Skeletal muscle satellite cell (primary cell): ENCODE measurements around the gene NBEAL2.

ENCODE experiments used
- H3K27me3 ChIP-seq: 2 replicates; pipeline ENCODE4 v1.7.0; 2013; ENCODE audit warnings: low read length; ENCODE audit not compliant: control insufficient read depth, insufficient read depth
- H3K36me3 ChIP-seq: 2 replicates; pipeline ENCODE4 v1.7.0; 2013; ENCODE audit warnings: mild to moderate bottlenecking, control low read depth, low read length; ENCODE audit not compliant: insufficient read depth
- H3K4me1 ChIP-seq: 2 replicates; pipeline ENCODE4 v1.7.0; 2013; ENCODE audit warnings: low read length; ENCODE audit not compliant: control insufficient read depth, insufficient read depth
- H3K4me2 ChIP-seq: 2 replicates; pipeline ENCODE4 v1.7.0; 2013; ENCODE audit warnings: mild to moderate bottlenecking, low read length
- H3K4me3 ChIP-seq: 2 replicates; pipeline ENCODE4 v1.7.0; 2013; ENCODE audit warnings: low read length
- H3K9ac ChIP-seq: 2 replicates; pipeline ENCODE4 v1.7.0; 2013; ENCODE audit warnings: mild to moderate bottlenecking, low read depth, low read length, moderate library complexity
- H3K9me3 ChIP-seq: replicated peaks from 2 replicates; pipeline ENCODE4 v1.7.0; 2013; ENCODE audit warnings: mild to moderate bottlenecking, control low read depth, low read length

The NBEAL2 gene

GRCh38 chr3:46935168-46935858 is 44.2 kb upstream of the NBEAL2 start:
- peak overlapping the region; percentile 56 for H3K4me2 ChIP-seq
- H3K9ac ChIP-seq = peak overlapping the region; percentile 73
- peaks cover 37% of the 10 kb centered on the region for H3K36me3 ChIP-seq
- no peaks in the 10 kb centered on the region for H3K27me3 ChIP-seq
- H3K4me3 ChIP-seq = peak overlapping the region; percentile 54
- peaks cover 74% of the 10 kb centered on the region for H3K4me1 ChIP-seq
- H3K9me3 ChIP-seq = no peaks in the 10 kb centered on the region

GRCh38 chr3:46935989-46936558 is 43.4 kb upstream of the NBEAL2 start:
- Histone ChIP-seq H3K27me3 (no peaks in the 10 kb centered on the region), H3K4me1 (peaks cover 66% of the 10 kb centered on the region), H3K4me3 (no peak overlapping the region), H3K9ac (peak overlapping the region; percentile 49), H3K9me3 (no peaks in the 10 kb centered on the region), H3K36me3 (peaks cover 44% of the 10 kb centered on the region), H3K4me2 (peak overlapping the region; percentile 23)

- no peaks in the 10 kb centered on the region for H3K27me3 ChIP-seq
- H3K36me3 ChIP-seq = peaks cover 48% of the 10 kb centered on the region
- no peak overlapping the region for H3K4me3 ChIP-seq
- peak overlapping the region; percentile 23 for H3K4me2 ChIP-seq
- no peaks in the 10 kb centered on the region for H3K9me3 ChIP-seq
- H3K4me1 ChIP-seq = peaks cover 59% of the 10 kb centered on the region
- peak overlapping the region; percentile 49 for H3K9ac ChIP-seq
Measured at GRCh38 chr3:46936733-46937250, 42.7 kb upstream of the NBEAL2 start.

- Histone ChIP-seq H3K27me3 (no peaks in the 10 kb centered on the region), H3K36me3 (peaks cover 55% of the 10 kb centered on the region), H3K4me2 (no peak overlapping the region), H3K9ac (no peak overlapping the region), H3K9me3 (no peaks in the 10 kb centered on the region), H3K4me1 (peaks cover 46% of the 10 kb centered on the region), H3K4me3 (no peak overlapping the region)
Measured at GRCh38 chr3:46938118-46938517, 41.3 kb upstream of the NBEAL2 start.

- H3K4me3 ChIP-seq = no peak overlapping the region
- peaks cover 55% of the 10 kb centered on the region for H3K36me3 ChIP-seq
- H3K9ac ChIP-seq = no peak overlapping the region
- no peaks in the 10 kb centered on the region for H3K27me3 ChIP-seq
- H3K9me3 ChIP-seq = no peaks in the 10 kb centered on the region
- H3K4me1 ChIP-seq = peaks cover 36% of the 10 kb centered on the region
- H3K4me2 ChIP-seq = no peak overlapping the region
Measured at GRCh38 chr3:46939578-46940445, 39.7 kb upstream of the NBEAL2 start.

GRCh38 chr3:46942076-46942475 is 37.4 kb upstream of the NBEAL2 start:
- H3K36me3 ChIP-seq = peaks cover 59% of the 10 kb centered on the region
- peaks cover 15% of the 10 kb centered on the region for H3K4me1 ChIP-seq
- no peak overlapping the region for H3K4me2 ChIP-seq
- no peak overlapping the region for H3K9ac ChIP-seq
- no peaks in the 10 kb centered on the region for H3K9me3 ChIP-seq
- no peak overlapping the region for H3K4me3 ChIP-seq
- no peaks in the 10 kb centered on the region for H3K27me3 ChIP-seq

- H3K36me3 ChIP-seq = peaks cover 53% of the 10 kb centered on the region
- no peak overlapping the region for H3K4me3 ChIP-seq
- H3K9me3 ChIP-seq = no peaks in the 10 kb centered on the region
- peaks cover 15% of the 10 kb centered on the region for H3K4me1 ChIP-seq
- H3K4me2 ChIP-seq = no peak overlapping the region
- no peak overlapping the region for H3K9ac ChIP-seq
- no peaks in the 10 kb centered on the region for H3K27me3 ChIP-seq
Measured at GRCh38 chr3:46942481-46943236, 36.8 kb upstream of the NBEAL2 start.

GRCh38 chr3:46943237-46944187 is 36.0 kb upstream of the NBEAL2 start:
- no peak overlapping the region for H3K4me2 ChIP-seq
- H3K4me3 ChIP-seq = no peak overlapping the region
- peaks cover 49% of the 10 kb centered on the region for H3K36me3 ChIP-seq
- no peaks in the 10 kb centered on the region for H3K27me3 ChIP-seq
- no peaks in the 10 kb centered on the region for H3K9me3 ChIP-seq
- no peak overlapping the region for H3K9ac ChIP-seq
- H3K4me1 ChIP-seq = peaks cover 22% of the 10 kb centered on the region

GRCh38 chr3:46944191-46944590 is 35.3 kb upstream of the NBEAL2 start:
- H3K36me3 ChIP-seq = peaks cover 49% of the 10 kb centered on the region
- peaks cover 29% of the 10 kb centered on the region for H3K4me1 ChIP-seq
- no peak overlapping the region for H3K4me3 ChIP-seq
- no peak overlapping the region for H3K9ac ChIP-seq
- no peaks in the 10 kb centered on the region for H3K27me3 ChIP-seq
- H3K9me3 ChIP-seq = no peaks in the 10 kb centered on the region
- no peak overlapping the region for H3K4me2 ChIP-seq

- H3K4me2 ChIP-seq = no peak overlapping the region
- H3K27me3 ChIP-seq = no peaks in the 10 kb centered on the region
- no peak overlapping the region for H3K4me3 ChIP-seq
- H3K9me3 ChIP-seq = no peaks in the 10 kb centered on the region
- H3K4me1 ChIP-seq = peaks cover 32% of the 10 kb centered on the region
- no peak overlapping the region for H3K9ac ChIP-seq
- H3K36me3 ChIP-seq = peaks cover 30% of the 10 kb centered on the region
Measured at GRCh38 chr3:46946416-46946815, 33.0 kb upstream of the NBEAL2 start.
